ENCODE data around the gene NRG3. TPM values are rescaled to one million over a fixed set of nuclear protein-coding genes. Genes with fewer than 3 reads are reported as not detected.

NRG3 gene
- total and polyA plus RNA-seq, 2 donors (not counting 1 experiment from before 2014, with no cell fraction given), result 0.06 TPM; not detected in 1

DNA sequence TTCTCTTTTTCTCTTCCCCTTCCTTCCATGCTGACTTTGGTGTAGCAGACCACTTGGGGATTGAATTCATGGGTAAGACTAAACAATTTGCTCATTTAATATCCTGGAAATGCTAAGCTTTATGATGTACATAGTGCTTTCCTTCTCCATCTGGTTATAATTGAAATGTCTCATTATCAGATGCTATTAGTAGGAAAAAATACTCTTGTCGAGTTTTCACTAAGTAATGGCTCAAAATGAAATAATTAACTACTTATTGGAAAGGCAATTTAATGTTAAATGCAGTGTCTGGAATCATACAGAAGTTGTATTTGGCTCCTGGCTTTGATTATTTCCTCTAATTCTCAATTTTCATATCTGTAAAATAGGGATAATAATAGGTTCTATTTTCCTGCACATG, 990.4 kb downstream of the NRG3 start:
- POLR2A ChIA-PET, result no interaction called here
- Histone ChIP-seq H3K27me3 (replicated peaks in 1 of 4; ENCODE audit: control extremely low read depth in 1 of 4, control insufficient read depth in 3 of 4, insufficient read depth in 4 of 4, low read length in 3 of 4) (no peaks in the 10 kb centered on the region), H3K9me3 (ENCODE audit: control extremely low read depth in 1 of 3, control insufficient read depth in 2 of 3, insufficient read depth in 1 of 3, low read length in 2 of 3) (no peaks in the 10 kb centered on the region), H3K79me2 (ENCODE audit: control insufficient read depth, insufficient read depth, low read length) (no peaks in the 10 kb centered on the region), H3K4me3 (ENCODE audit: control extremely low read depth in 1 of 5, extremely low read depth in 1 of 5, insufficient read depth in 1 of 5, low read depth in 2 of 5, low read length in 4 of 5) (no peak overlapping the region), H2AFZ (ENCODE audit: insufficient read depth, low read depth, low read length, poor library complexity, severe bottlenecking) (no peak overlapping the region), H3K27ac (ENCODE audit: low read length in 2 of 2) (no peak overlapping the region), H3K9ac (ENCODE audit: low read length) (no peak overlapping the region), H3K36me3 (replicated peaks in 1 of 2; ENCODE audit: control extremely low read depth in 1 of 2, control insufficient read depth in 1 of 2, extremely low read depth in 1 of 2, insufficient read depth in 2 of 2, low read length in 1 of 2) (no peaks in the 10 kb centered on the region), H3K4me2 (replicated peaks; ENCODE audit: low read depth, low read length, poor library complexity, severe bottlenecking) (no peak overlapping the region), H3K4me1 (ENCODE audit: control insufficient read depth in 2 of 2, insufficient read depth in 2 of 2, low read length in 2 of 2) (no peaks in the 10 kb centered on the region), H4K20me1 (ENCODE audit: control insufficient read depth, insufficient read depth, low read length, poor library complexity, severe bottlenecking) (no peaks in the 10 kb centered on the region)
- no peak overlapping the region for H3K27ac Mint-ChIP-seq
- H3K4me1 Mint-ChIP-seq, result no peaks in the 10 kb centered on the region
- CTCF ChIA-PET, result no interaction called here
- intact Hi-C loops (cut with micrococcal nuclease), result no loop called here
- H3K9me3 Mint-ChIP-seq (ENCODE audit: insufficient read depth), result peaks cover 4% of the 10 kb centered on the region
- WGBS (ENCODE audit: insufficient coverage), result no CpG with 5 or more reads among the region's 1 CpG
- no peak overlapping the region for H3K4me3 Mint-ChIP-seq
- no peaks in the 10 kb centered on the region for H3K27me3 Mint-ChIP-seq
- DNase-seq (no peak), ATAC-seq (ENCODE audit: low read depth) (no peak)
- no peak for TF ChIP-seq EZH2 (IDR thresholded peaks at IDR 0.05; ENCODE audit: borderline replicate concordance, insufficient read depth, low read depth, low read length, poor library complexity, severe bottlenecking)
- no peak for TF ChIP-seq CTCF (IDR thresholded peaks at IDR 0.05)

DNA sequence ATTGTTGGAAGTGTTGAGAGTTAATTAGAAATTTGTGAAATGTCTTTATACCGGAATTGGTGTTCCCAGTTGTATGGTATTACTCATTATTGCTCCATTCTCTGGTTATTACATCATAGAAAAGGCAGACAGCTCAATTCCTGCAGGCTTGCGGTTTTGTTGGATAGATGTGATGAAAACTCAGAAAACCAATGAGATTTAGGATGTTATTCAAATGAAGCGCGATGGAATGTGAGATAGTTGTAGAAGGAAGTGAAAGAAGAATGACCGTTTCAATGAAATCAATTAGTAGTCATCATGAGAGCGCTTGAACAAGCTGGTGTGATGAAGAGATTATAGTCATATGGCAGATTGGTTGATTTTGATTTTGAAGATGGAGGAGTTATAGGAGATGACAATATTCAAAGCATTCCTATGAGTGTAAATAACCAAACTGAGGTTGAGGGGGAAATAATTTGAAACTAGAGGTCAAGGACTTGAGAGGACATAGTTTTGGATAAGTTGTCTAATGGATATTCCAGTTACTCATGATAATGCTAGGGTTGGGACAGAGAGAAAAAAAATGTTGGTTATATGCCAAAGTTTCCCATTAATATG, 991.5 kb downstream of the NRG3 start:
- ChIA-PET POLR2A (no interaction called here), CTCF (no interaction called here)
- DNase-seq (no peak), ATAC-seq (ENCODE audit: low read depth) (no peak)
- 82% methylated on average over 5 of the region's 6 CpGs for WGBS (ENCODE audit: insufficient coverage)
- Histone ChIP-seq H3K79me2 (ENCODE audit: control insufficient read depth, insufficient read depth, low read length) (no peaks in the 10 kb centered on the region), H3K9me3 (ENCODE audit: control extremely low read depth in 1 of 3, control insufficient read depth in 2 of 3, insufficient read depth in 1 of 3, low read length in 2 of 3) (no peaks in the 10 kb centered on the region), H4K20me1 (ENCODE audit: control insufficient read depth, insufficient read depth, low read length, poor library complexity, severe bottlenecking) (no peaks in the 10 kb centered on the region), H3K4me1 (ENCODE audit: control insufficient read depth in 2 of 2, insufficient read depth in 2 of 2, low read length in 2 of 2) (no peaks in the 10 kb centered on the region), H3K4me3 (ENCODE audit: control extremely low read depth in 1 of 5, extremely low read depth in 1 of 5, insufficient read depth in 1 of 5, low read depth in 2 of 5, low read length in 4 of 5) (no peak overlapping the region), H3K27me3 (replicated peaks in 1 of 4; ENCODE audit: control extremely low read depth in 1 of 4, control insufficient read depth in 3 of 4, insufficient read depth in 4 of 4, low read length in 3 of 4) (no peaks in the 10 kb centered on the region), H3K4me2 (replicated peaks; ENCODE audit: low read depth, low read length, poor library complexity, severe bottlenecking) (no peak overlapping the region), H3K27ac (ENCODE audit: low read length in 2 of 2) (no peak overlapping the region), H3K36me3 (replicated peaks in 1 of 2; ENCODE audit: control extremely low read depth in 1 of 2, control insufficient read depth in 1 of 2, extremely low read depth in 1 of 2, insufficient read depth in 2 of 2, low read length in 1 of 2) (no peaks in the 10 kb centered on the region), H2AFZ (ENCODE audit: insufficient read depth, low read depth, low read length, poor library complexity, severe bottlenecking) (no peak overlapping the region), H3K9ac (ENCODE audit: low read length) (no peak overlapping the region)
- intact Hi-C loops (cut with micrococcal nuclease), result no loop called here
- Mint-ChIP-seq H3K4me1 (no peaks in the 10 kb centered on the region), H3K9me3 (ENCODE audit: insufficient read depth) (peaks cover 4% of the 10 kb centered on the region), H3K27ac (no peak overlapping the region), H3K27me3 (no peaks in the 10 kb centered on the region), H3K4me3 (no peak overlapping the region)
- no peak for TF ChIP-seq EZH2 (IDR thresholded peaks at IDR 0.05; ENCODE audit: borderline replicate concordance, insufficient read depth, low read depth, low read length, poor library complexity, severe bottlenecking)
- no peak for TF ChIP-seq CTCF (IDR thresholded peaks at IDR 0.05)
